Nephron (organoid): ENCODE measurements around the gene USP20.
"Not testable (repeated sequence)": the region's sequence is repeated elsewhere in the genome, so short reads cannot be mapped to it uniquely, and the experiment has no call there.

Experiments
- H3K27ac Mint-ChIP-seq, 3 experiments: 2 replicates each; pipeline ENCODE4 v1.8.0; 2020; ENCODE audit warnings: mixed read lengths in 3 of 3, mild to moderate bottlenecking in 2 of 3, moderate library complexity in 1 of 3
- H3K27me3 Mint-ChIP-seq: 2 replicates; pipeline ENCODE4 v1.8.0; 2021; ENCODE audit warnings: low read depth, mild to moderate bottlenecking, moderate library complexity, mixed read lengths
- H3K36me3 Mint-ChIP-seq: 2 replicates; pipeline ENCODE4 v1.8.0; 2020; ENCODE audit warnings: low read depth, mixed read lengths
- H3K4me1 Mint-ChIP-seq: 2 replicates; pipeline ENCODE4 v1.8.0; 2020; ENCODE audit warnings: mixed read lengths
- H3K4me3 Mint-ChIP-seq, 3 experiments: 2 replicates each; pipeline ENCODE4 v1.8.0; 2020; ENCODE audit warnings: mild to moderate bottlenecking in 3 of 3, mixed read lengths in 3 of 3, moderate library complexity in 2 of 3
- H3K9me3 Mint-ChIP-seq: 2 replicates; pipeline ENCODE4 v1.8.0; 2020; ENCODE audit warnings: mixed read lengths
- TF ChIP-seq, protein P1 (sequence below), 3 experiments: fragments of 200-600 bp; sonication (generic); IDR thresholded peaks; one replicate each; pipeline ENCODE4 v1.5.0; 2021; ENCODE audit warnings: antibody characterized with exemption in 3 of 3; ENCODE audit not compliant: unreplicated experiment in 3 of 3

USP20 gene

DNA sequence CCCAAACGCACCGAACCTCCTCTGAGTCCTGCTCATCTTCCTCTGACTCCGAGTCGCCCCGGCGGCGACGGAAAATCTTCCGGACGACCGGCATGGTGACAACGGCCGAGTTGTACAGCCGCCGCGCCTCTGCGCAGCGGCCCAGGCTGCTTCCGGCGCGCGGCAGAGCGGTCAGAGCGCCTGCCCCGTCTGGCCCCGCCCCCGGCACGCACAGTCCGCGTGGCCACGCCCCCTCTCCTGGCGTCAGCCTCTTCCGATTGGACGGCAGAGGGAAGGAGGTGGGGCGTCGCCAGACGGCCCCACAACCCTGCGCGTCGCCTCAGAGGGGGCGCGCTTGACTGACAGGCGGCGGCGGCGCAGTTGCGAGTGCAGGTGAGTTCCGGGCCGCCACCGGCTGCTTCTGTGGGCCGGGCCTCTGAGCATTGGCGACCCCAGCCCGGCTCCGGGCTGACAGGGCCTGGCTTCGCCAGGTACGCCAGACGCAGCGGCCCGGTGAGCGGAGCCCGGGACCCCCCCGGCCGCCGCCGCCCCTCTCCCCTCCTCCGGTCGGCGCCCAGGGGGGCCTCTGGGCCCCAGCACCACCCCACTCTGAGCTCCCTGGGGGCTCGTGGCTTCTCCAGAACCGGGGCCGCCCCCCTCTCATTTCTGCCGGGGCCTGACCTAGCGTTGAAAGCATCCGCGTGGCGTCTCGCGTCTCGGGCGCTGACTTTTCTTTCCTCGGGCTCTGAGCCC, at the start of gene USP20, which contains the start of gene C9orf78:
USP20 (plus strand) TSS at position 331 of the 732 bp plus-strand sequence. CDS start 17,098 bp downstream, outside the sequence.
C9orf78 (minus strand) TSS at position 148 of the 732 bp plus-strand sequence; CDS start at position 94, 54 bp downstream.
- peaks cover 43% of the 10 kb centered on the region for H3K4me1 Mint-ChIP-seq
- peak within 1 kb of the TSS; percentile 98 to 100 (median 99) for H3K4me3 Mint-ChIP-seq
- no peaks in the 10 kb centered on the region for H3K27me3 Mint-ChIP-seq
- peaks cover 25% of the 10 kb centered on the region for H3K36me3 Mint-ChIP-seq
- TF ChIP-seq, protein P1, sequence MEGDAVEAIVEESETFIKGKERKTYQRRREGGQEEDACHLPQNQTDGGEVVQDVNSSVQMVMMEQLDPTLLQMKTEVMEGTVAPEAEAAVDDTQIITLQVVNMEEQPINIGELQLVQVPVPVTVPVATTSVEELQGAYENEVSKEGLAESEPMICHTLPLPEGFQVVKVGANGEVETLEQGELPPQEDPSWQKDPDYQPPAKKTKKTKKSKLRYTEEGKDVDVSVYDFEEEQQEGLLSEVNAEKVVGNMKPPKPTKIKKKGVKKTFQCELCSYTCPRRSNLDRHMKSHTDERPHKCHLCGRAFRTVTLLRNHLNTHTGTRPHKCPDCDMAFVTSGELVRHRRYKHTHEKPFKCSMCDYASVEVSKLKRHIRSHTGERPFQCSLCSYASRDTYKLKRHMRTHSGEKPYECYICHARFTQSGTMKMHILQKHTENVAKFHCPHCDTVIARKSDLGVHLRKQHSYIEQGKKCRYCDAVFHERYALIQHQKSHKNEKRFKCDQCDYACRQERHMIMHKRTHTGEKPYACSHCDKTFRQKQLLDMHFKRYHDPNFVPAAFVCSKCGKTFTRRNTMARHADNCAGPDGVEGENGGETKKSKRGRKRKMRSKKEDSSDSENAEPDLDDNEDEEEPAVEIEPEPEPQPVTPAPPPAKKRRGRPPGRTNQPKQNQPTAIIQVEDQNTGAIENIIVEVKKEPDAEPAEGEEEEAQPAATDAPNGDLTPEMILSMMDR (IDR thresholded peaks at IDR 0.05; ENCODE audit: unreplicated experiment in 3 of 3) = no peak
- peak within 1 kb of the TSS; percentile 50 to 93 (median 87) for H3K27ac Mint-ChIP-seq
- H3K9me3 Mint-ChIP-seq = no peaks in the 10 kb centered on the region

DNA sequence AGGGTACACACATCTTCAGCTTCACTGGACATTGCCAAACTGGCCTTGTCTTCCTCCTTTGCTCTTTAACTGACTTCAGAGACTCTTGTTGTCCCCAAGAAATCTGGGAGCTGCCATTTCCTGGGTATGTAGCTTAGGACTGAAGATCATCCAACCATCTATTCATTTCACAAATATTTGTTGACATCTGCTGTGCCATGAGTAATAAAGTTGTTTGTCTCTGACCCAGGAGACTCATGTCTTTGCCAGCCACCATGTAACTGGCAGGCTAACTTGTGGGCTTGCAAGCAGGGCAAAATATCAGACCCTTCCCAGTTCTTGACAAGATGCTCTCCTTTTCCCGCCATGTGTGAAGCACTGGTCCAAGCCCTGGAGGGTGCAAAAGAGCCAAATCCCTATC, 49.4 kb upstream of the USP20 start:
- TF ChIP-seq, protein P1 (IDR thresholded peaks at IDR 0.05; ENCODE audit: unreplicated experiment in 3 of 3) = no peak
- Mint-ChIP-seq H3K9me3 (no peaks in the 10 kb centered on the region), H3K27me3 (peaks cover 64% of the 10 kb centered on the region), H3K4me3 (no peak overlapping the region), H3K4me1 (peaks cover 4% of the 10 kb centered on the region), H3K27ac (no peak overlapping the region), H3K36me3 (no peaks in the 10 kb centered on the region)

DNA sequence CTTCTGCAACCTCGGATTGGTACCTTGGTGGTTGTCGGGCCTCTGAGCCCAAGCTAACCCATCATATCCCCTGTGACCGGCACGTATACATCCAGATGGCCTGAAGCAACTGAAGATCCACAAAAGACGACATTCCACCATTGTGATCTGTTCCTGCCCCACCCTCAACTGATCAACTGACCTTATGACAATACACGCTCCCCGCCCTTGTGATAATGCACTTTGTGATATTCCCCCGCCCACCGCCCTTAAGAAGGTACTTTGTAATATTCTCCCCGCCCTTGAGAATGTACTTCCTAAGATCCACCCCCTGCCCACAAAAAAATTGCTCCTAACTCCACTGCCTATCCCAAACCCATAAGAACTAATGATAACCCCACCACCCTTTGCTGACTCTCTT, 48.8 kb upstream of the USP20 start:
- TF ChIP-seq, protein P1 (IDR thresholded peaks at IDR 0.05; ENCODE audit: unreplicated experiment in 3 of 3) = no peak
- Mint-ChIP-seq H3K4me3 (no peak overlapping the region), H3K27ac (no peak overlapping the region)

DNA sequence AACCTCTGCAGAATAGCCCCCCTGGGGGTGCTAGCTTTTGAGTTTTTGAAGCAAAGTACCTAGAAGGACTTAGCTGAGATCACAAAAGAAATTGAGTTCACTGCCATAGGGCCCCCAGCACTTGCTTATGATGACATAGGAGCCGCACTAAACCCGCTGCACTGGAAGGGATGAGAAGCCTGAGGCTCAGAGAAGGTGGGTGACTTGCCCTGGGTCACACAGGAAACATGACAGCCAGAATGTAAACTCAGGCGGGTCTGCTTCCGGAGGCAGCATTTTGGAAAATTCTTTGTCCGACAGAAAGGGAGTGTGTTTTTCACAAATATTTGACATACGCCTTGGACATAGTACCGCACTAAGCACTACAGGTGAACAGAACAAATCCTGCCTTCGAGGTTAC, 40.7 kb upstream of the USP20 start:
- Mint-ChIP-seq H3K9me3 (no peaks in the 10 kb centered on the region), H3K27me3 (peaks cover 49% of the 10 kb centered on the region), H3K4me1 (peaks cover 4% of the 10 kb centered on the region), H3K27ac (no peak overlapping the region), H3K4me3 (no peak overlapping the region), H3K36me3 (no peaks in the 10 kb centered on the region)
- TF ChIP-seq, protein P1 (IDR thresholded peaks at IDR 0.05; ENCODE audit: unreplicated experiment in 3 of 3) = no peak

More for the DNA sequence above, 48.8 kb upstream of the USP20 start:
- H3K9me3 Mint-ChIP-seq = no peaks in the 10 kb centered on the region
- peaks cover 4% of the 10 kb centered on the region for H3K4me1 Mint-ChIP-seq
- H3K36me3 Mint-ChIP-seq = no peaks in the 10 kb centered on the region
- peaks cover 61% of the 10 kb centered on the region for H3K27me3 Mint-ChIP-seq

DNA sequence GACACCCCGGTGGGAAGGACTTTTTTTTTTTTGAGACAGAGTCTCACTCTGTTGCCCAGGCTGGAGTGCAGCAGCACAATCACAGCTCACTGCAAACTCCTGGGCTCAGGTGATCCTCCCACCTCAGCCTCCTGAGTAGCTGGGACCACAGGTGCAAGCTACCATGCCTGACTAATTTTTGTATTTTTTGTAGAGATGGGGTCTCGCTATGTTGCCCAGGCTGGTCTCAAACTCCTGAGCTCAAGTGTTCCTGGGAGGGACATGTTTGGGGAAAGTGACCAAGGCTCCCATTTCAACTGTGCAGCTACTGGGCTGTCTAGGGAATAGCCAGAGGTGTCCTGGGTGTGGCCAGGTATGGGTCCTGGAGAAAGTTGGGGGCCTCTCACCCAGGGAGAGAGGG, 39.2 kb upstream of the USP20 start:
- H3K36me3 Mint-ChIP-seq, H3K27ac Mint-ChIP-seq, H3K9me3 Mint-ChIP-seq, H3K4me3 Mint-ChIP-seq, H3K4me1 Mint-ChIP-seq: not testable (repeated sequence)
- H3K27me3 Mint-ChIP-seq = peaks cover 36% of the 10 kb centered on the region

DNA sequence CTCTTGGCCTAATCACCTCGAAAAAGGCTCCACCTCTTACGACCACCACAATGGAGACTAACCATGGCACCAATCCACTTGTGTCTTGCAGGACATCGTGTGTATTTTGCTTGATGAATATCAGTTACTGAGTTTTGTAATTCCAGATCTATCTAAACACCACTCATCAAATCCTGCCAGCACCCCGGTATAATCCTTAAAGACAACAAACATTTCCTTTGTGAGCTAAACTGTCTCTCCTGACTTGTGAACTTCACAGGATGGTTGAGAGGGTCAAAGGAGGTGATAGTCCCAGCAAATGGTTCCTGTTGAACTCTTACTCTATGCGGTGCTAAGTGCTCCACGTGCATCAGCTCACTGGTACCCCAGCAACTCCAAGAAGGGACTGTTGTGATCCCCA, 36.3 kb upstream of the USP20 start:
- TF ChIP-seq, protein P1 (IDR thresholded peaks at IDR 0.05; ENCODE audit: unreplicated experiment in 3 of 3) = no peak
- H3K4me1 Mint-ChIP-seq = peaks cover 2% of the 10 kb centered on the region
- no peaks in the 10 kb centered on the region for H3K9me3 Mint-ChIP-seq
- no peaks in the 10 kb centered on the region for H3K36me3 Mint-ChIP-seq
- no peak overlapping the region for H3K27ac Mint-ChIP-seq
- H3K27me3 Mint-ChIP-seq = peaks cover 27% of the 10 kb centered on the region
- H3K4me3 Mint-ChIP-seq = no peak overlapping the region
